Panc1 (cell line): ENCODE data around the gene DGAT2.

Experiments
- POLR2AphosphoS5 ChIP-seq: IDR thresholded peaks from 2 replicates; pipeline ENCODE4 v1.6.1; 2012; ENCODE audit warnings: mild to moderate bottlenecking, low read depth, low read length, moderate library complexity
- SIN3A ChIP-seq: IDR thresholded peaks from 2 replicates; pipeline ENCODE4 v1.6.1; 2012; ENCODE audit warnings: low read depth, mild to moderate bottlenecking, low read length, moderate library complexity, borderline replicate concordance; ENCODE audit not compliant: insufficient read depth
- TF ChIP-seq, protein P1 (sequence below): fragments of 450-650 bp; IDR thresholded peaks from 2 replicates; pipeline ENCODE4 v1.5.1; 2017; ENCODE audit warnings: mild to moderate bottlenecking
- TF ChIP-seq, protein P2 (sequence below), 2 experiments: IDR thresholded peaks; 2 replicates each; pipeline ENCODE4 v1.6.1; 2011 to 2012; ENCODE audit warnings: low read depth in 2 of 2, control low read depth in 1 of 2, low read length in 1 of 2, mild to moderate bottlenecking in 1 of 2, moderate library complexity in 1 of 2; ENCODE audit not compliant: insufficient read depth in 1 of 2

DNA sequence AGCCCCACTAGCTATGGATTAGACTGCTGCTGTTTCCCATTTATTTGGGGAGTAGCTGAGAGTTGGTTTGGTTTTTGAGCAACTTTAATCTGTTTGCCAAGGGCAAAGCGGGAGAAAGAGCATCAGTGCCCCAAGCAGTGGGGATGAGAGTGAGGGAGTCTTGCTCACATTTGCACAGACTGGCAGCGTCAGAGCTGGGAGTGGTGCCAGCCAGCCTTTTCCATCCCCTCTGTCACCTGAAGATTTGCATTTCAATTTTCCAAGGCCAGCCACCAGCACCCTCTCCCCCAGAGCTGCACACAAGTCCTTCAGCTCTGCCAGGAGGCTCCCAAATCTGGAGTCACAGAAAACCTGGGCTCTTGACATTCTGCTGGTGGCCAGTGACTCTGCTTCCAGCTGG is 25.4 kb downstream of the DGAT2 start:
- TF ChIP-seq, protein P1, sequence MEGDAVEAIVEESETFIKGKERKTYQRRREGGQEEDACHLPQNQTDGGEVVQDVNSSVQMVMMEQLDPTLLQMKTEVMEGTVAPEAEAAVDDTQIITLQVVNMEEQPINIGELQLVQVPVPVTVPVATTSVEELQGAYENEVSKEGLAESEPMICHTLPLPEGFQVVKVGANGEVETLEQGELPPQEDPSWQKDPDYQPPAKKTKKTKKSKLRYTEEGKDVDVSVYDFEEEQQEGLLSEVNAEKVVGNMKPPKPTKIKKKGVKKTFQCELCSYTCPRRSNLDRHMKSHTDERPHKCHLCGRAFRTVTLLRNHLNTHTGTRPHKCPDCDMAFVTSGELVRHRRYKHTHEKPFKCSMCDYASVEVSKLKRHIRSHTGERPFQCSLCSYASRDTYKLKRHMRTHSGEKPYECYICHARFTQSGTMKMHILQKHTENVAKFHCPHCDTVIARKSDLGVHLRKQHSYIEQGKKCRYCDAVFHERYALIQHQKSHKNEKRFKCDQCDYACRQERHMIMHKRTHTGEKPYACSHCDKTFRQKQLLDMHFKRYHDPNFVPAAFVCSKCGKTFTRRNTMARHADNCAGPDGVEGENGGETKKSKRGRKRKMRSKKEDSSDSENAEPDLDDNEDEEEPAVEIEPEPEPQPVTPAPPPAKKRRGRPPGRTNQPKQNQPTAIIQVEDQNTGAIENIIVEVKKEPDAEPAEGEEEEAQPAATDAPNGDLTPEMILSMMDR, result no peak
- TF ChIP-seq POLR2AphosphoS5 (no peak), SIN3A (no peak)
- TF ChIP-seq, protein P2, sequence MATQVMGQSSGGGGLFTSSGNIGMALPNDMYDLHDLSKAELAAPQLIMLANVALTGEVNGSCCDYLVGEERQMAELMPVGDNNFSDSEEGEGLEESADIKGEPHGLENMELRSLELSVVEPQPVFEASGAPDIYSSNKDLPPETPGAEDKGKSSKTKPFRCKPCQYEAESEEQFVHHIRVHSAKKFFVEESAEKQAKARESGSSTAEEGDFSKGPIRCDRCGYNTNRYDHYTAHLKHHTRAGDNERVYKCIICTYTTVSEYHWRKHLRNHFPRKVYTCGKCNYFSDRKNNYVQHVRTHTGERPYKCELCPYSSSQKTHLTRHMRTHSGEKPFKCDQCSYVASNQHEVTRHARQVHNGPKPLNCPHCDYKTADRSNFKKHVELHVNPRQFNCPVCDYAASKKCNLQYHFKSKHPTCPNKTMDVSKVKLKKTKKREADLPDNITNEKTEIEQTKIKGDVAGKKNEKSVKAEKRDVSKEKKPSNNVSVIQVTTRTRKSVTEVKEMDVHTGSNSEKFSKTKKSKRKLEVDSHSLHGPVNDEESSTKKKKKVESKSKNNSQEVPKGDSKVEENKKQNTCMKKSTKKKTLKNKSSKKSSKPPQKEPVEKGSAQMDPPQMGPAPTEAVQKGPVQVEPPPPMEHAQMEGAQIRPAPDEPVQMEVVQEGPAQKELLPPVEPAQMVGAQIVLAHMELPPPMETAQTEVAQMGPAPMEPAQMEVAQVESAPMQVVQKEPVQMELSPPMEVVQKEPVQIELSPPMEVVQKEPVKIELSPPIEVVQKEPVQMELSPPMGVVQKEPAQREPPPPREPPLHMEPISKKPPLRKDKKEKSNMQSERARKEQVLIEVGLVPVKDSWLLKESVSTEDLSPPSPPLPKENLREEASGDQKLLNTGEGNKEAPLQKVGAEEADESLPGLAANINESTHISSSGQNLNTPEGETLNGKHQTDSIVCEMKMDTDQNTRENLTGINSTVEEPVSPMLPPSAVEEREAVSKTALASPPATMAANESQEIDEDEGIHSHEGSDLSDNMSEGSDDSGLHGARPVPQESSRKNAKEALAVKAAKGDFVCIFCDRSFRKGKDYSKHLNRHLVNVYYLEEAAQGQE (IDR thresholded peaks at IDR 0.05; ENCODE audit: insufficient read depth in 1 of 2, low read depth in 2 of 2, low read length in 1 of 2), result no peak
